ENCODE results near the gene CRACR2B.

Gene CRACR2B

DNA sequence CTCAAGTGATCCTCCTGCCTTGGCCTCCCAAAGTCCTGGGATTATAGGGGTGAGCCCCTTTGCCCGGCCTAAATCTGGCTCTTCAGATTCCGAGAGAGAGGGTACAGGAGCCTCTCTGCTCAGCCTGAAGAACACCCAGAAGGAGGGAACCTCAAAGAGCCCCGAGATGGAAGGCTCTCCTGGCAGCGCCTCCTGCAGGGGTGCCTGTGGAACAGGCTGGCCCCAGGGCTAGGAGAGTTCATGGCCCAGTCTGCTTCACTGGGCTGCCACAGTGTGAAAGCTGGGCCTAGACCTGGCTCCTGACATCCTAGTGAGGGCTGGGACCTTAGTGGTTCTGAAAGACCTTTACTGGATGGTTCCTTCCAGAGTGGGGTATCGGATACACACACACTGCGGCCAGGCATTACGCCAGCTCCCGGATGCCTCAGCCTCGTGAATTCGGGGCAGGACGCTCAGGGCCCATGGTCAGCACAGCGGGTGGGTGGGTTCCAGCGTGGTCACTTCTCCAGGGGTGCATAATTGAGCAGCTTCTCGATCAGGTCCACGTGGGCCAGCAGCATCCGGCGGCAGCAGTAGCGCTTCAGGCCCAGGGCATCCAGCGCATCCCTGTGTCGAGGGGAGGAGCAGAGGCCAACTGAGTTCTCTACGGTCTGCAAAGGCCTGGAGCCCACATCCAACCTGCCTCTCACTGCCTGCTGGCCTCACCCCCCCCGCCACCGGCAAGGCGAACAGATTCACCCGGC is 12.3 kb downstream of the CRACR2B start:
- no peak for DNase-seq (ENCODE audit: low read depth)

DNA sequence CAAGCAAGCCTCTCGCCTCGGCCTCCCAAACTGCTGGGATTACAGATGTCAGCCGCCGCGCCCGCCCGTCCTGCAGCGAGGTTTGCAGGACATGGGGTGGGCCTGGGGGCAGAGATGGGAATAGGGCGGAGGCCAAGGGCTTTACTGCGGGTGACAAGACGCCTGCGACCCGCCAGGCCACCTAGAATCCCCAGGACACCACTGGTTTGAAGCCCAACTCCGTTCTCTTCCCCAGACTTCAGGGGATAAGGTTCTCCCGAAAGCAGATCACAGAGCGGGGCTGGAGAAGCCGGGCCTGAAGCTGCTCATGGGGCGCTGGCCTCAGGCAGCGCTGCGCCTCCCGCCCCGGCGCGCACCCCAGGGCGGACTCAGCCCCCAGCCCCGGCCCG is 14.3 kb downstream of the CRACR2B start:
- no peak for DNase-seq (ENCODE audit: low read depth)

DNA sequence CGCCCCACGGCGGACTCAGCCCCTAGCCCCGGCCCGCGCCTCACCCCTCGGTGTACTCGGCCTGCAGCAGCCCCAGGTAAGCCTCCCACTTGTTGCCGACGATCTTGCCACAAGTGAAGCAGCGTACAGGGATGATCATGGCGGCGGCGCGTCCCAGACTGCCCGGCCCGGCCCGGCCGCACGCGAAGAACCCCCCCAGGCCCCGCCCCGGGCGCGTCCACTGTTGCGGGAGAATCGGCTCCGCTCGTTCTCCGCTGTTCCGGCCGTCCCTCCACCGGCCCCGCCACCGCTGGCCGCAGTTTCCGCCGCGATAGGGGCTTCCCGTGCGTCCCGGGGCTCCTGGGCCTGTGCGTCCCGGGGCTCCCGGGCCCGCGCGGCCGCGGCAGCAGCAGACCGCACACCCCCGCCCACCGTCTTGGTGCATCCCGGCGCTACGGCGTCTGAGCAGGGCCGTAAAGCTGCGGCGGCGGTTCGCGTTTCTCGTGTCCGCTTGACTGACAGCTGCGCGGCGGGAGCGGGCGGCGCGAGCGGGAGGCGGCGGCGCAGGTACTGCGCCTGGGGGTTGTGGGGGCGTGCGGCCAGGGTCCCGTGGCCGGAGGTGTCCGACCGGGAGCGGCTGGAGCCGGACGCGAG is 14.8 kb downstream of the CRACR2B start, which contains the start of the genes POLR2L and TSPAN4:
POLR2L (minus strand) TSS at position 160 of the 633 bp plus-strand sequence; CDS start at position 139, 21 bp downstream.
TSPAN4 (plus strand) TSS at position 483 of the 633 bp plus-strand sequence. CDS start 7,453 bp downstream, outside the sequence.
- DNase-seq (ENCODE audit: low read depth): peak; percentile 80

DNA sequence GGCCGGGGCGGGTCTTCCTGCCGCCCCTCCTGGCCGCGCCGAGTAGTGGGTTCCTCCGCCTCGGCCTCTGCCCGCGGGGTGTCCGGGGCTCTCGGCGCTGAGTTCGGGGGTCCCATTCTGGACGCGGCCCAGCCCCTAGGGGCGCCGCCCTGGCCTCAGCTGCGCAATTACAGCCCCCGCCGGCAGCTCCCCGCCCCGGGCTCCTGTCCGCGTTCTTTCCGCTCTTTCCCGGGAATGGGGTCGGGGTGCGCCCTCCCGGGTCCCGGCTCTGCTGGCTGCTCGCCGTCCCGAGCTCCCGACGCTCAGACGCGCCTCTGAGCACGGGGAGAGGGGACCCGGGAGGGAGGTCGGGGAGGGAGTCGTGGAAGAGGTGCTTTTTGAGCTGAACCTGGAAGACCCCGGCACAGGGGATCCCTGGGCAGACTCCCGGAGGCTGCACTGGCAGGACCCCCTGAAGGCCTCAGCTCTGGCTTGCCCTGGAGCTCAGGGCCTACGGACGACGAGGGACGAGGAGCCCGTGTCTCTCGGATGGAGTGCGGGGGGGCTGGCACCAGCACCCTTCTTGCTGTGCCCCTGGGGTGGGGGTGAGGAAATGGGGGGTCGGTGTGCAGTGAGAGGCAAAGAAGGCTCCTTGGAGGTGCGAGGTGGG is 15.5 kb downstream of the CRACR2B start:
- DNase-seq (ENCODE audit: low read depth): no peak

DNA sequence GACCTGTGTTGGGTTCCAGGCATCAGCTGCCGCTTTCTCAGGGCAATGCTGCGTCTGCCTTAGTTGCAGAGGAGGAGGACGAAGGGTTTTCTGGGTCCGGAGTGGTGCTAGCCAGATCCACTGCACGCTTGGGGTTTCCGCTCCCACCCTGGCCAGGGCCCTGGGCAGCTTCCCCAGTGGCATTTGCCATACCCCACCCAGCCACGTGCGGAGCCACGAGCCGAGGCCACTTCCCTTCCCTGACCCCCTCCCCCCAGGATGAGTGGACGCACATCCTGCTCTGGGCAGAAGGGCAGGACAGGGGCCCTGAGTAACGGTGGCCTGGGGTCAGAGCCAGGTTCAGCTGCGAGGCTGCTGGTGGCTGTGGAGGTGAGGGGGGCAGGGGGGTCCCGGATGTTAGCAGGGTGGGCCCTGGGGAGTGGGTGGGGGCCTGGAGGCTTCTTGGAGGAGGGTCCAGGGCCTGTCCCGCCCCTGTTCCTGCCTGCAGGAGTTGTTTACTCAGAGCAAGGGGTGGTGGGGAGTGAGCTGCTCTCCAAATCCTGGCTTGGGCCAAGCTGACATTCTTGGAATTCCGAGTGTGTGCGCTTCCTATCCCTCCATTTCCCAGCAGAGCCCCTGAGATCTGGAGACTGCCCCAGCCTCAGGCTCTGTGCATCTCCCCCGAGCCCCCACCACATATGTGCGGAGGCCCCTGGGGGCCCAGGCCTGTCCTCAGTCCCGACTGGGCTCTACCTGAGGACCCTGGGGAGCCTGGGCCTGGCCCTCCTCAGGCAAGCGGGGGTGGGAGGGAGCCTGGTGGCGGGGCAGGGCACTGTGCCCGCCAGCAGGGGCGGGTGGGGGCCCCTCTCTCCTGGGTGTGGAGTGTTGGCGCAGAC is 16.3 kb downstream of the CRACR2B start:
- no peak for DNase-seq (ENCODE audit: low read depth)

DNA sequence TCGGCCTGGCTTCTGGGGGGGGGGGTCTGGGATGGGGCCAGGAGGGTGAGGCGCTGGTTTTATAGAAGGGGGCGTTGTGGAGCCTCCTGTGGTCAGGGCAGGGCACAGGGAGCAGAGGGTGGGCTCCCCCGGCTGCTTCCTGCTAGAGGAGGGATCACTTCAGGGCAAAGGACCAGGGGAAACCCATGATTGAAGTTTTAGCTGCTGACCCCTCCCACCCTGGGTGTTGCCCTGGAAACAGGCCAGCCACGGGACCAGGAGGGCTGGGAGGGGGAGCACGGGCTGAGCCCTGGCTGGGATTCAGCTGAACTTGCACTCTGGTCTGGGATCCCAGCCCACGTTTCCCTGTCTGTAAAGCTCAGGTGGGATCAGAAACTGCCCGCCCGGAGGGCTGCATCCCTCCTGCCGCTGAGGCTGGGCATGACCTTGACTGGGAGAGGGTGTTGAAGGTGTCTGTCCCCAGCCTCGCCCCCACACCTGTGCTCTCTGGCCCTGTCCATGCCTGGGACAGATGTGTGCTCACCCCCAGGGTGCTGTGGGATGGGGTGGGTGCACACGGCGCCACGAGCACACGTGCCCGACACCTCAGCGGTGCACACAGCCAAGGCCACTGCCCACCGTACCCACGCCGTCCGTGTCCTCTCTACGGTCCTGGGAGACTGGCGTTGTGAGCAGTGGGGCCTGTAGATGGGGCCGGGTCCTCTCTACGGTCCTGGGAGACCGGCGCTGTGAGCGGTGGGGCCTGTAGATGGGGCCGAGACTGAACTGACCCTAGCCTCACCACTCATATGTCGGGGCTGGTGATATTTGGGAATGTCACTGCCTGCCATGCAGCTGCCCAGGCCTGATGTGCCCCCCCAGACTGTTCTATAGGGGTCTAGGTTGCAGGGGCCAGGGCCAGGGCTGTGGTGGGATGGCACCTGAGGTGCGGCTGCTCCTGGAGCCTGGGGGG is 17.2 kb downstream of the CRACR2B start:
- no peak for DNase-seq (ENCODE audit: low read depth)

DNA sequence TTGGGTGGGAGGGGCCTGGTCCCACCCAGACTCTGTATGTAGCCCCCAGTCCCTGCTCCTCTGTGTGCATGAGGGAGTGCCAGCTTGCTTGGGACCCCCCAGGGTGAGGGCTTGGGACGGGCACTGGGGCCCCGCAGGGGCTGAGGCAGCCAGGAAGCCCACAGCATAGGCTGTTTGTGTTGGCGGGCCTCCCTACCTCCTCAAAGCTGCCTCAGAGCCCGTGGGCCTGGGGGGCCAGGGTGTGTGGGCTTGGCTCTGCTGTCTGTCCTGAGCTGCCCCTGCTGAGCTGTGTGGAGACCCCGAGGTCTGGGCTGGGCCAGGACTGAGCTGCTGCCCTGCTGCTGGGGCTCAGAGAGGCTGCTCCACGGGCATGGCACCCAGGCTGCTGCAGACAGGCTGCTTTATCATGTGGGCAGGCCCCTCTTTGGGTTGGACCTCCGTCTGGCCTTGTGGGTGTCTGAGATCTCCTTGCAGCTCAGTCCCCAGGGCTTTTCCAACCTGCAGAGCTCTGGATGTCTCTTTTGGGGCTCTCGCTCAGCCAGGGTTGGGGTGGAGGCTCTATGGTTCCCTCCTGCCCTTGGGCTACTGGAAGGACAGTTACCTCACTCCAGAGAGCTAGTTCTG is 18.3 kb downstream of the CRACR2B start:
- DNase-seq (ENCODE audit: low read depth): no peak

DNA sequence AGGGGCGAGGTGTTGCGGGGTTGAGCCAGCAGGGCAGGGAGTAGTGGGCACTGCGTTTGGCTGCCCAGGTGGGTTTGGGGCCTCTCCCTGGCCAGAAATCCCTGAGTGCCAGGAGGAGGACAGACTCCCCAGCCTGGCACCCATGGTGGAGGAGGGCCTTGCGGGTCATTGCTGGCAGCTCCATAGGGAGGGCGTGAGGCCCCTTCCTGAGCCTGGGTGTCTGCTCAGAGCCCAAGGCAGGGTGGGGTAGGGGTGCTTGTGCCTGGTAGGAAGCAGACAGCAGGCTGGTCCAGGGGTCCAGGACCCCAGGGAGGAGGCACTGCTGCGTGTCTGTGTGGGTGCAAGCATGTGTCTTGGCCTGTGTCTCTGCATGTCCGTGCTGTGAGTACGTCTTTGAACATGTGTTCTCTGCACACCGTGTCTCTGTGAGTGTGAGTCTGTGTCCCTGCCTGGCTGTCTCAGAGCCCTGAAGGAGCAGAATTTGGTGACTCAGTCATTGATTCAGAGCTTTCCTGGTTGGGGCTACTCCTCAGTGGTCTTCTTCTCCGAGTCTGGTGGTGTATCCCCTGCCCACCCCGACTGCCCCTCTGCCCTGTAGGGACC is 18.9 kb downstream of the CRACR2B start:
- no peak for DNase-seq (ENCODE audit: low read depth)

DNA sequence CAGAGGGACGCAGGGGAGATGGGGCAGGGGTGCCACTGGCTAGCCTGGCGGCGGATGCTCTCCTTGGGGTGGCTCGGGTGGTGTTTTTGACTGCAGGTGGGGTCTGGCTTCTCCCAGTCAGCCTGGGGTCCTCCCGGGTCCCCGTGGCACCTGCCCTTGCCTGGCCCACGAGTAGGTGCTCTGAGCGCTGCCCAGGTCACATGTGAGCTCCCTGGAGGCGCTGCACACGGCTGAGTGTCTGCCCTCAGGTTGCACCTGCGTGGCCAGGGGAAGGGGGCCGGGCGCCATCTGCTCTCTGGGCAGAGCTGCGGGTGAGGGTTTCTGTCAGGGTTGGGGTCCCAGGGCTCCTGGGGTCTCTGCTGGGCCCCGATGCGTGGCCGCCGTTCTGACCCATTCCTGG is 20.2 kb downstream of the CRACR2B start:
- DNase-seq (ENCODE audit: low read depth): no peak

DNA sequence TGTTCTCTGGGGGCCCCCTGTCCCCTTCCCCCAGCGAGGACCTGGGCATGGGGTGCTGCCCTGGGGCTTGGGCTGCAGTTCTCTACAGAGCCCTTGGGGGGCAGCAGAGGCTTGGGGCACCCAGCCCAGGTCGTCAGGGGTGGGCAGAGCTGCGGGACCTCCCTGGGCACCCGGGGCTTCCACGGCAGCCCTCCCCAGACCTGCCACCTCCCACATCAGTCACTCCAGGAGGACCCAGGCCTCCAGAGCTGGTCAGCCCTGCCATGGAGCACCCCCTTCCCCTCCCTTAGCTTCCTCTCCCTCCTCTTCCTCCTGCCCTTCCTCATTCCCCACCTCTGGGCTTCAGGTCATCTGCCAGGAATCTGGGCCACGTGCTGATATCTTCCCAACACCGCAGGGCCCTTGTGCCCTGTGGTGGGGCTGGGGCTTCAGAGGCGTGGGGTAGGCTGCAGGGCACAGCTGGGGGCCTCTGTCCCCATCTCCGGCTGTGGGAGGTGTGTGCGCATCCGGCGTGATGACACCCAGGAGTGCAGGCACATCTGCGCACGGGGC is 20.7 kb downstream of the CRACR2B start:
- DNase-seq (ENCODE audit: low read depth): peak; percentile 52

DNA sequence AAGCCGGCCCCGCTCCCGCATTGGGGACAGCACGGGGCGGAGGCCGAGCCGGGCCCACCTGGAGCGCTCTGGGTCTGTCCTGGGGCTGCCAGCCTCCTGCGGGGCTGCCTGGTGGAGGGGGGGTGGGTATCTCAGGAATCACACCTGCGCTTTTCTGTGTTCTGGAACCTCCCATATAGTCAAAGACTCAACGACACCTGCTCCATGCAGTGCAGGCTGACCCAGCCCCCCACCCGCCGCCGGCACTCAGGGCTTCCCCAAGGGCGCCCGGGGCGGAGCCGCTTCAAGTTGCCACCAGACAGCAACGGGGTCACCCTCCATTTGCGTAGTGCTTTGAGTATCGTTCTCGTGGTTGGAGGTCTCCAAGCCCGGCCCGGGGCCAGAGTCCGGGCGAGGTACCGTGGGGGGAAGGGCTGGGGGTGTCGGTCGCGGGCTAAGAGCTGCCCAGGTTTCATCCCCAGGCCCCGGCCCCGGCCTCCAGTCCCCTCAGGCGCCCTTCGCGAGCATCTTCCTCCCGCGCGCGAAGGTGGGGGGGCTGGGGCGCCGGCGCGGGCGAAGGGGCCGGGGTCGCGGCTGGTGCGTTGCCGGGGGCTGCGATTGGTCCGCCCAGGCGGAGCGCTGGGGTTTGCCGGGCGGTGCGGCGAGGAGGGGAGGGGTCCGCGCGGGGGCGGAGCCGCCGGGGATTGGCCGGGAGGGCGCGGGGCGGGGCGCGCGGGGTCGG is 21.5 kb downstream of the CRACR2B start:
- DNase-seq (ENCODE audit: low read depth): no peak

DNA sequence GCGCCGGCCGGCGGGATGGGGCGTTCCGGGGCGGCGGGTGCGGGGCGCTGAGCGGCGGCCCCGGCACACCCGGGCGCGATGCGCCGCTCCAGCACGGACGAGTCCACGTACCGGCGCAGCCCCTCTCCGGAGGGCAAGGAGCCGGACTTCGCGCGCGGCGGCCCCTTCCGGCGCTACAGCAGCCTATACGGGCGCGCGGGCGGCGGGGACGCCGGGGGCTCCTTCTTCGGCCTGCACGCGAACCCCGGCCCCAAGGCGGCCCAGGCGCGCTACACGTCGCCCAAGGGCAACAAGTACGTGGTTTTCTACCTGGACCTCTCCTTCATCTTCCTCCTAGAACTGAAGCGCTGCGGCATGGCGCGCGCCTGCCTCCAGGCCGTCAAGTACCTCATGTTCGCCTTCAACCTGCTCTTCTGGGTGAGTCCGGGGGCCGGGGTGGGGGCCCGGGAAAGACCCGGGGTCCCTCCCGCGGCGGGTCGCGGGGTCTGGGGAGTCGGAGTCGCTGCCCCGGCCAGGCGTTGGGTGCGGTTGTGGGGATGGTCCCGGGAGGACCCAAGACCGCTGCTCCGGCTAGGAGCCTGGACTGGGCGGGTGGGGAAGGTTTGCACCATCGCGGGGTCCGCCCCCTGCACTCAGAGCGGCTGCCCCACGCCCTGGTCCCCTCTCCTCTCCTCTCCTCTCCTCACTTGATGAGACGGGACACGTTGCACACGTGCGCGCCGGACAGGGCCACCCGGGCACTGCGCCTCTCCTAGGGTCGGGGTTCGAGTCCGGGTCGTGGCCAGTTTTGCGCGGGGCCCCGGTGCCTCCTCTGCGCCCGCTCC is 22.4 kb downstream of the CRACR2B start:
- DNase-seq (ENCODE audit: low read depth): no peak

DNA sequence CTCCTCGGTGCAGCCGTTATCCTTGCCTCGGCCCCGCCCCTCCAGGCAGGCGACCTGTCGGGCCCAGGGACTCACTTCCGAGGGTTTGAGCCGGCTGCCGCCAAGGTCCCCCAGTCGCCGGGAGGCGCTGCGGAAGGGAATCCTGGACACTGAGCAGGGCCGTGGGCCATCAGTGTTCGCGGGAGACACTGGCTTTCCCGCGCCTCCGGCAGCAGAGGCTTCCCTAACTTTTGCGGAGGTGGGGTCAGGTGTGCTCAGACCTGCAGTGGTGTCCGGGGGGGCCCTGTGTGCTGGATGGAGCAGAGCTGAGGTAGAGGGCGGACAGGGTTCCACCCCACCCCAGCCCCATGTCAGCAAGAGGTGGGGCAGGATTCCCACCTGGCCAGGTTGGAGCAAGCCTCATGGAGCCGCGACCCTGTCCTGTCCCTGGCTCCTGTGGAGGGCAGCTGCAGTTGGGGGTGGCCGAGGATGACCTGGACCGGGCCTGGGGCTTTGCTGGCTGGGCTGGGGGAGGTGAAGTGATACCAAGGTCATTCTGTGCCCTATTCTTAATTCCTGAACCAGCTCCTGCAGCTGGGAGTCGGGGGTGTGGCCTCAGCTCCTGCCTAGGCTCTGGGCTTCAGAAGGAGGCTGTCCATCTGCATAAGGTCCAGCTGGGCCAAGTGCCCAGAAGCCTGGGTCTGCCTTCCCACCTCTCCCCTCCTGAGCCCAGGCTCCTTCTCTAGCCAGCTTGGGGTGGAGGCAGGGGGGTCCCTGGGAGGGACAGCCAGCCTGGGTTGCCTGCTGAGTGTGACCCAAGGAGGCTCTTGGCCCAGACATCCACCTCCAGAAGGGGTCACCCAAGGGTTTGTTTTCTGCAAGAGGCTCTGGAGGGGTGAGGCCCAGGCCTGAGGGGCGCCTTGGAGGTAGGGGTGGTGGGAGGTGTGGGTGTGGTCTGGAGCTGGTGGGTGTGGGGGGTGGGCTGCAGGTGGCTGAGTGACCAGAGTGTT is 23.4 kb downstream of the CRACR2B start:
- DNase-seq (ENCODE audit: low read depth): no peak

DNA sequence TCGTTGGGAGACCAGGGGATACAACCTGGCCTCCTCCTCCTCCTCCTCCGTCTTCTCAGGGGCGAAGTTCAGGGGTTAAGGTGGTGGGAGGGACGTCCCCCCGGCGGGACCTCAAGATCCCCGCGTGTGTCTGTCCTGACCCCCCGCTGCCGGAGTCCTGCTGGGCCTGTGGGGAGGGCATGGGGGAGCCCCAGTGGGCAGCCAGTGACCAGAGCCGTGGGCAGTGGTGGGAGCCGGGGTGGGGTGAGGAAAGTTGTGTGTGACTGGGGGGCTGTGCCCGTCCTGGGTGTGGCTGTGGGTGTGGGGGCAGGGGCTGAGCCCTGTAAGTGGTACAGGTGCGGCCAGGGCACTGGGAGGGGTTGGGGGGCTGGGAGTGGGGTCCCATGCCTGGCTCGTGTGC is 25.0 kb downstream of the CRACR2B start:
- no peak for DNase-seq (ENCODE audit: low read depth)

DNA sequence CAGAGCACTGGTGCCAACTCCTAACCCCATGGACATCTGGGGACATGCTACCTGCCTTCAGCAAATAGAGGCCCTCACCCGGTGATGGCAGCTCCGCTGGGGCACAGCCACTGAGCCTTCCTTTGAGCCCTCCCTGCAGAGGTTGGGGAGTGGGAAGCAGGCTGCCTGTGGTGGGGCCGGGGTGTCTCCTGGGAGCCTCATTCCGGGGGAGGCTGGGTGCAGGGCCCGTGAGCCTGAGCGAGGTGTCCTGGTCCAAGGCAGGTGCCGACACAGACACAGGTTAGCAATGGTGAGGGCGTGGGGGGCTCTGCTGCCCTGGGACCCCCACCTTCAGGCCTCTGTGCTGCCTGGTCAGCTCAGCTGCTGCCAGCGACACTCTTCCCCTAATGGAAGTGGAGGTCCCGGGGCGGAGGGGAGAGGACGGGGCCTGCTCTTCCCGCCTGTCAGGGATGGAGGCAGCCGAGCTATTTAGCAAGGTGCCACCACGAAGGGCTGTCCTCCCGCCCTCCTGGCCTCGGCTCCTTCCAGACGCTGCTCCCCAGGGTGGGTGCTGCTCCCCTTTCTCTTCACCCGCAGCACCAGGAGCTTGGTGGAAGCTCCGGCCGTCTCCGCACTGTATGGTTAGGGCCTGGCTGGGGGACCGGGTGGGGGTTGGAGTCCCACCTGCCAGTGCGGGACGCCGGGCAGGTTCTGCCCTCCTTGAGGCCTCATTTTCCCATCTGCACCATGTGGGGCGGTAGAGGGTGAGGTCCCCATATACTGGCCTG is 26.1 kb downstream of the CRACR2B start:
- DNase-seq (ENCODE audit: low read depth): no peak
